ENCODE measurements around the gene CALHM5. TPM values are rescaled to one million over a fixed set of nuclear protein-coding genes. Genes with fewer than 3 reads are reported as not detected.

CALHM5 gene
- total and polyA plus RNA-seq, 2 donors from 2014 or later (not counting 2 experiments from before 2014, with no cell fraction given), result 0.10 to 0.11 TPM

Other genes starting within 250 kb of the CALHM5 start
- gene TSPYL1, start 231.7 kb upstream of the CALHM5 start, total RNA-seq, result 68.2 and 72.5 TPM in 2 replicates
- 30.1 and 32.2 TPM in 2 replicates for gene TSPYL1, start 231.7 kb upstream of the CALHM5 start, polyA plus RNA-seq
- gene DSE, start 140.7 kb upstream of the CALHM5 start, total RNA-seq, result 94.6 and 99.1 TPM in 2 replicates
- 17.4 and 24.9 TPM in 2 replicates for gene DSE, start 140.7 kb upstream of the CALHM5 start, polyA plus RNA-seq
- 3.0 and 3.2 TPM in 2 replicates for gene CALHM6, start 50.3 kb upstream of the CALHM5 start, total RNA-seq
- gene CALHM6, start 50.3 kb upstream of the CALHM5 start, polyA plus RNA-seq, result 4.0 and 4.6 TPM in 2 replicates
- gene TRAPPC3L, start 34.0 kb downstream of the CALHM5 start, total RNA-seq, result 0.07 and 0.20 TPM in 2 replicates
- gene TRAPPC3L, start 34.0 kb downstream of the CALHM5 start, polyA plus RNA-seq, result 0.12 and 0.13 TPM in 2 replicates
- 0.10 and 0.18 TPM in 2 replicates for gene CALHM4, start 42.1 kb downstream of the CALHM5 start, total RNA-seq
- 0.17 and 0.19 TPM in 2 replicates for gene CALHM4, start 42.1 kb downstream of the CALHM5 start, polyA plus RNA-seq
- 49.0 and 64.9 TPM in 2 replicates for gene RWDD1, start 59.9 kb downstream of the CALHM5 start, total RNA-seq
- 67.4 and 91.9 TPM in 2 replicates for gene RWDD1, start 59.9 kb downstream of the CALHM5 start, polyA plus RNA-seq
- gene RSPH4A, start 104.8 kb downstream of the CALHM5 start, total RNA-seq, result 0.10 and 0.14 TPM in 2 replicates
- gene RSPH4A, start 104.8 kb downstream of the CALHM5 start, polyA plus RNA-seq, result 0.04 TPM in 2 replicates
- 15.3 and 15.5 TPM in 2 replicates for gene ZUP1, start 157.1 kb downstream of the CALHM5 start, total RNA-seq
- gene ZUP1, start 157.1 kb downstream of the CALHM5 start, polyA plus RNA-seq, result 8.7 and 9.4 TPM in 2 replicates
- gene KPNA5, start 169.6 kb downstream of the CALHM5 start, total RNA-seq, result 2.6 and 3.0 TPM in 2 replicates
- 0.47 and 0.68 TPM in 2 replicates for gene KPNA5, start 169.6 kb downstream of the CALHM5 start, polyA plus RNA-seq